NT2/D1 (cell line): ENCODE results near the gene RNPEP.

Source experiments
- SUZ12 ChIP-seq: IDR thresholded peaks from 2 replicates; pipeline ENCODE4 v1.6.1; 2011; ENCODE audit not compliant: insufficient read length, insufficient read depth; ENCODE audit errors: extremely low read depth
- YY1 ChIP-seq: IDR thresholded peaks from 2 replicates; pipeline ENCODE4 v1.6.1; 2011; ENCODE audit not compliant: insufficient read length, insufficient read depth
- ZNF274 ChIP-seq: IDR thresholded peaks from 2 replicates; pipeline ENCODE4 v1.6.1; 2011; ENCODE audit warnings: mild to moderate bottlenecking, low read depth, low read length

GRCh38 chr1:201983380-201983805, 945 bp downstream of the RNPEP start:
- TF ChIP-seq YY1 (no peak), ZNF274 (no peak), SUZ12 (no peak)
